GM10266 (cell line): ENCODE measurements around the gene PIN4.
A peak's percentile ranks its signal among the peaks of the same experiment; 100 is the strongest.

Experiments used
- DNase-seq: peaks from one replicate; pipeline ENCODE4 v3.0.0; 2012; ENCODE audit errors: extremely low spot score
- CTCF ChIP-seq: IDR thresholded peaks from 2 replicates; pipeline ENCODE4 v1.5.1; 2012; ENCODE audit warnings: mild to moderate bottlenecking, low read depth; ENCODE audit not compliant: control insufficient read depth, insufficient read depth; ENCODE audit errors: missing control alignments

Gene PIN4

GRCh38 chrX:72230290-72230689, 48.7 kb downstream of the PIN4 start:
- TF ChIP-seq CTCF: no peak
- no peak for DNase-seq

GRCh38 chrX:72236841-72237240, 55.3 kb downstream of the PIN4 start:
- DNase-seq: no peak
- no peak for TF ChIP-seq CTCF

- TF ChIP-seq CTCF: no peak
Measured at GRCh38 chrX:72238183-72238582, 56.6 kb downstream of the PIN4 start.

GRCh38 chrX:72238721-72239475, 57.3 kb downstream of the PIN4 start, which contains the start of gene ERCC6L:
ERCC6L (minus strand) TSS chrX:72239027; CDS start chrX:72238911, 116 bp downstream.
- TF ChIP-seq CTCF: no peak
- peak; percentile 87 for DNase-seq

More at GRCh38 chrX:72238183-72238582, 56.6 kb downstream of the PIN4 start:
- DNase-seq: no peak

- no peak for TF ChIP-seq CTCF
- DNase-seq: no peak
Measured at GRCh38 chrX:72240976-72241375, 59.4 kb downstream of the PIN4 start.

- no peak for DNase-seq
- no peak for TF ChIP-seq CTCF
Measured at GRCh38 chrX:72243472-72243871, 61.9 kb downstream of the PIN4 start.

GRCh38 chrX:72245461-72246089, 64.0 kb downstream of the PIN4 start:
- TF ChIP-seq CTCF: peak; percentile 66
- DNase-seq: peak; percentile 44
